NB4 (cell line): ENCODE data around the gene TFF1.

Experiments
- CTCF ChIP-seq: IDR thresholded peaks from one replicate; pipeline ENCODE4 v1.5.1; 2012; ENCODE audit warnings: low read depth, low read length
- POLR2A ChIP-seq: IDR thresholded peaks from 2 replicates; pipeline ENCODE4 v1.6.1; 2011; ENCODE audit warnings: mild to moderate bottlenecking; ENCODE audit not compliant: insufficient read length; ENCODE audit errors: extremely low read depth

GRCh38 chr21:42392731-42393442 lies 26.6 kb upstream of the TFF1 start:
- TF ChIP-seq CTCF (no peak), POLR2A (no peak)
